ENCODE measurements around the gene ATRN. TPM values are rescaled to one million over a fixed set of nuclear protein-coding genes. Genes with fewer than 3 reads are reported as not detected.

ATRN gene
- total and polyA plus RNA-seq, 2 of the 8 experiments (the other 6 are each of a cell fraction or from before 2014, with no cell fraction given), result 12.0 to 17.4 TPM

DNA sequence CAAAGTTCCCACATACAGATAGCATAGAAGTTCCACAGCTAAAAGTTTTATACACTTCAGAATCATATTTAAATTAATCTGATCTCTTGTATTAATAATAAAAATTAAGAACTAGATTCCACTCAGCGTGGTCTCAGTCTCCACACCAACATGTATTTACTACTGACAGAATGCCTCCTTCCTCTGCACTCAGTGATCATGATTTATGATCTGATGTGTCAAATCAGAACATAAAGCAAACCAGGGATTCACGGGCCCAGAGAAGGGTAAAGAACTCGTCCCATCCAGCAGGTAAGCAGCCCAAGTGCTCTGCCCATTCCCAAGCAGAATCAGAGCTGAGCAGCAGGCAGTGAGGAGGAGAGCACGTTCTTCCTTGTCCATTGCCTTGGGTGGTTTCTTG lies 14.2 kb upstream of the ATRN start:
- H2AK5ac ChIP-seq (ENCODE audit: low read depth, low read length), result no peak overlapping the region
- CTCF ChIA-PET (ENCODE audit: partially characterized antibody), result interaction anchor here (0.7 kb wide), 1 partner anchor 22 kb away, joined by 4 read pairs; no protein-coding TSS in a partner anchor
- no peak overlapping the region for H2AFZ ChIP-seq (ENCODE audit: low read length)
- no peak for TF ChIP-seq CHD1 (IDR thresholded peaks at IDR 0.05; ENCODE audit: low read depth, low read length)
- TF ChIP-seq KDM5A (IDR thresholded peaks at IDR 0.05; ENCODE audit: low read length), result no peak
- TF ChIP-seq NANOG (IDR thresholded peaks at IDR 0.05; ENCODE audit: insufficient read depth, low read depth, low read length, poor library complexity, severe bottlenecking), result no peak
- TF ChIP-seq BCL11A (IDR thresholded peaks at IDR 0.05; ENCODE audit: low read depth in 2 of 2, low read length in 2 of 2), result no peak
- TF ChIP-seq CTBP2 (IDR thresholded peaks at IDR 0.05; ENCODE audit: borderline replicate concordance, insufficient read depth, insufficient read length, low read length), result no peak
- TF ChIP-seq CBX8 (IDR thresholded peaks at IDR 0.05; ENCODE audit: borderline replicate concordance, low read depth, low read length), result no peak
- no peak for TF ChIP-seq EZH2 (IDR thresholded peaks at IDR 0.05; ENCODE audit: low read depth, low read length, severe bottlenecking)
- TF ChIP-seq BRCA1 (IDR thresholded peaks at IDR 0.05; ENCODE audit: low read depth, low read length), result no peak
- TF ChIP-seq ASH2L (IDR thresholded peaks at IDR 0.05; ENCODE audit: low read length), result no peak
- no peak for TF ChIP-seq MAFK (IDR thresholded peaks at IDR 0.05; ENCODE audit: low read depth, low read length)
- TF ChIP-seq SIN3A (conservative IDR thresholded peaks at IDR 0.05 in 1 of 2, IDR thresholded peaks at IDR 0.05 in 1 of 2; ENCODE audit: low read depth in 1 of 2, low read length in 2 of 2), result no peak
- no peak for TF ChIP-seq TBP (IDR thresholded peaks at IDR 0.05; ENCODE audit: low read depth, low read length)
- TF ChIP-seq SIRT6 (IDR thresholded peaks at IDR 0.05; ENCODE audit: low read length), result no peak
- no peak overlapping the region for H2BK5ac ChIP-seq (ENCODE audit: low read depth, low read length)
- WGBS, 2 experiments (ENCODE audit: extremely low coverage in 1 of 2, insufficient coverage in 1 of 2, insufficient read length in 1 of 2, insufficient replicate concordance in 2 of 2, low coverage in 1 of 2, low lambda C conversion rate in 2 of 2, missing lambda C conversion rate in 1 of 2), result 77% methylated on average over 4 of the region's 4 CpGs; no CpG with 5 or more reads in 1 of the 2 experiments
- H3K27ac ChIP-seq (ENCODE audit: low read depth, low read length), result no peak overlapping the region
- no peak overlapping the region for H3K4ac ChIP-seq (replicated peaks; ENCODE audit: insufficient read length, low read depth, low read length)
- H3K23ac ChIP-seq (ENCODE audit: insufficient read length), result no peak overlapping the region
- no peak overlapping the region for H3K18ac ChIP-seq (ENCODE audit: extremely low read depth, low read length)
- no peak overlapping the region for H4K5ac ChIP-seq (ENCODE audit: insufficient read length, low read depth, low read length)
- H3K4me2 ChIP-seq (ENCODE audit: insufficient read depth in 1 of 2, low read depth in 2 of 2, low read length in 2 of 2), result no peak overlapping the region
- no peaks in the 10 kb centered on the region for H3K79me1 ChIP-seq (ENCODE audit: low read depth, low read length)
- H3K56ac ChIP-seq (replicated peaks; ENCODE audit: insufficient read length, low read depth, low read length), result no peak overlapping the region
- no peaks in the 10 kb centered on the region for H3K79me2 ChIP-seq (ENCODE audit: control insufficient read depth in 1 of 2, insufficient read depth in 2 of 2, low read length in 2 of 2)
- POLR2A ChIA-PET (ENCODE audit: partially characterized antibody), result no interaction called here
- no peaks in the 10 kb centered on the region for H3K23me2 ChIP-seq (ENCODE audit: low read depth, low read length)
- H3K27me3 ChIP-seq (replicated peaks in 1 of 4; ENCODE audit: control insufficient read depth in 3 of 4, extremely low read depth in 1 of 4, insufficient read depth in 3 of 4, low read length in 3 of 4), result 0 out of 7 replicates have a peak, but pooled peaks cover 0 to 3% (median 0%) of the 10 kb centered on the region in 4 experiments
- H4K91ac ChIP-seq (replicated peaks; ENCODE audit: insufficient read length, low read length), result no peak overlapping the region
- no peak overlapping the region for H3K4me3 ChIP-seq (ENCODE audit: extremely low read depth in 1 of 4, insufficient read depth in 2 of 4, low read depth in 3 of 4, low read length in 4 of 4)
- FAIRE-seq, result no peak
- no peak for DNase-seq (ENCODE audit: low read depth in 1 of 2, low spot score in 2 of 2)
- H4K8ac ChIP-seq (ENCODE audit: extremely low read depth, insufficient read depth, low read length), result no peak overlapping the region
- H2BK120ac ChIP-seq (replicated peaks; ENCODE audit: low read depth, low read length), result no peak overlapping the region
- no peak overlapping the region for H2BK20ac ChIP-seq (ENCODE audit: low read length)
- H3K36me3 ChIP-seq (ENCODE audit: control insufficient read depth in 2 of 4, insufficient read depth in 4 of 4, low read length in 3 of 4), result no peaks in the 10 kb centered on the region
- H4K20me1 ChIP-seq (replicated peaks in 1 of 2; ENCODE audit: control insufficient read depth in 1 of 2, insufficient read depth in 2 of 2, low read length in 2 of 2), result no peaks in the 10 kb centered on the region
- H3K9me3 ChIP-seq (ENCODE audit: insufficient read depth in 2 of 2, low read depth in 1 of 2, low read length in 1 of 2), result no peaks in the 10 kb centered on the region
- no peak overlapping the region for H2BK15ac ChIP-seq (ENCODE audit: low read length)
- no peak overlapping the region for H2BK12ac ChIP-seq (ENCODE audit: low read depth, low read length)
- H3K14ac ChIP-seq (ENCODE audit: insufficient read length), result no peak overlapping the region
- no peak overlapping the region for H3K9ac ChIP-seq (replicated peaks in 1 of 4; ENCODE audit: extremely low read depth in 1 of 4, low read depth in 3 of 4, low read length in 3 of 4)
- peaks cover 0 to 6% (median 3%) of the 10 kb centered on the region in 4 experiments; a peak in 5 of 7 replicates for H3K4me1 ChIP-seq (replicated peaks in 1 of 4; ENCODE audit: control insufficient read depth in 3 of 4, insufficient read depth in 4 of 4, low read length in 3 of 4)

Measured in H1 (cell line).